Measurements from ENCODE around the gene POU2F3. TPM values are rescaled to one million over a fixed set of nuclear protein-coding genes. Genes with fewer than 3 reads are reported as not detected.

Gene POU2F3
- total and polyA plus RNA-seq, 2 of the 13 experiments (the other 11 are each of a cell fraction or from before 2014, with no cell fraction given) = not detected

DNA sequence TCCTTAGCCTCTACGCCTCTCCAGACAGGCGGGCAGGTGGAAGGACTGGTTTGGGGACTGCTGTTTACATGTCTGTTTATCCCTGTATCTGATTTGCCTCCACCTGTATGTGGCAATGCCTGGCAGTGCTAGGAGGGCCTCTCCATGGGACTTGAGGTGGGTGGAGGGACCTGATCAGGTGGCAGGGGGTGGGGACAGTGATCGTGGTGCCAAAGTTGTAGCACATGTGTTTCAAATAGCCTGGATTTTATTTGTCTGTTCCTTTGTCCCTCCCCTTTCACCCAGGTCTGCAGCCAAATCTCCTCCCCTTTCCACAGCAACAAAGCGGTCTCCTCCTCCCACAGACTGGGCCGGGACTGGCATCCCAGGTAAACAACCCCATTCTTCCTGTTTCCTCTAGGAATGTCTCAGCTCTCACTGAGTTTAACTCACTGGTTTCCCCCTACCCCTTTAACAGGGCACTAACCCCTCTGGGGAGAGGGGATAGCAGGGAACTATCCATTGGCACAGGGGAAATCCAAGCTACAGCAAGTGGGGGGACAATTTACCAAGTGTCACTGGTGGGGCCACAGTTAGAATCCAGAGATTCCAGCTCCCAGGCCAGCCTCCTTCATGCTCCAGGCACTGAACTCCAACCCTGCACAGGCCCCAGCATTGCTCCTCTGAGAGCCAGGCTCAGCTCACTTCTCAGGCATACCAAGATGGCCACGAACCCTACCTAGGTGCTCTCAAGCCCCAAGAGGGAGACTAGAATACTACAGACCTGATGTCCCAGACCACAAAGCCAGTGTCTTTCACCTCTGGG lies 62.3 kb downstream of the POU2F3 start:
- H3K27ac ChIP-seq (ENCODE audit: extremely low read length, insufficient read depth, low read length) = no peak overlapping the region
- H4K20me1 ChIP-seq (ENCODE audit: insufficient read depth, low read length) = no peaks in the 10 kb centered on the region
- H3K9ac ChIP-seq (ENCODE audit: insufficient read depth, low read depth, low read length) = no peak overlapping the region
- H3K4me3 ChIP-seq (replicated peaks in 1 of 3; ENCODE audit: insufficient read depth in 1 of 3, low read depth in 2 of 3, low read length in 3 of 3) = no peak overlapping the region
- H3K4me1 ChIP-seq (ENCODE audit: insufficient read depth, low read length) = no peaks in the 10 kb centered on the region
- FAIRE-seq (no peak), DNase-seq (ENCODE audit: low spot score) (no peak), ATAC-seq (peak; percentile 17)
- no peak overlapping the region for H2AFZ ChIP-seq (ENCODE audit: low read length)
- intact Hi-C loops (cut with micrococcal nuclease; ENCODE audit: unreplicated experiment) = no loop called here
- H3K27me3 ChIP-seq (ENCODE audit: control insufficient read depth in 1 of 2, insufficient read depth in 2 of 2, low read length in 2 of 2) = peaks cover 0 to 63% of the 10 kb centered on the region in 2 experiments; a peak in 4 of 5 replicates
- ChIA-PET CTCF (ENCODE audit: low intra/inter-chr PET ratio, low total read pairs) (interaction anchor here (1.3 to 3.5 kb wide), 4 partner anchors 63 to 133 kb away, joined by 3 to 63 read pairs (median 8); partner anchors contain the start of gene POU2F3), POLR2A (interaction anchor here (1.4 kb wide), 1 partner anchor 117 kb away, joined by 3 read pairs; no protein-coding TSS in a partner anchor)
- WGBS (ENCODE audit: low lambda C conversion rate) = 17% methylated on average over 5 of the region's 6 CpGs
- no peaks in the 10 kb centered on the region for H3K36me3 ChIP-seq (replicated peaks in 1 of 2; ENCODE audit: control insufficient read depth in 1 of 2, insufficient read depth in 2 of 2, low read length in 2 of 2)
- no TSS peak for BruUV-seq (replicated peaks)
- TF ChIP-seq, protein P1, sequence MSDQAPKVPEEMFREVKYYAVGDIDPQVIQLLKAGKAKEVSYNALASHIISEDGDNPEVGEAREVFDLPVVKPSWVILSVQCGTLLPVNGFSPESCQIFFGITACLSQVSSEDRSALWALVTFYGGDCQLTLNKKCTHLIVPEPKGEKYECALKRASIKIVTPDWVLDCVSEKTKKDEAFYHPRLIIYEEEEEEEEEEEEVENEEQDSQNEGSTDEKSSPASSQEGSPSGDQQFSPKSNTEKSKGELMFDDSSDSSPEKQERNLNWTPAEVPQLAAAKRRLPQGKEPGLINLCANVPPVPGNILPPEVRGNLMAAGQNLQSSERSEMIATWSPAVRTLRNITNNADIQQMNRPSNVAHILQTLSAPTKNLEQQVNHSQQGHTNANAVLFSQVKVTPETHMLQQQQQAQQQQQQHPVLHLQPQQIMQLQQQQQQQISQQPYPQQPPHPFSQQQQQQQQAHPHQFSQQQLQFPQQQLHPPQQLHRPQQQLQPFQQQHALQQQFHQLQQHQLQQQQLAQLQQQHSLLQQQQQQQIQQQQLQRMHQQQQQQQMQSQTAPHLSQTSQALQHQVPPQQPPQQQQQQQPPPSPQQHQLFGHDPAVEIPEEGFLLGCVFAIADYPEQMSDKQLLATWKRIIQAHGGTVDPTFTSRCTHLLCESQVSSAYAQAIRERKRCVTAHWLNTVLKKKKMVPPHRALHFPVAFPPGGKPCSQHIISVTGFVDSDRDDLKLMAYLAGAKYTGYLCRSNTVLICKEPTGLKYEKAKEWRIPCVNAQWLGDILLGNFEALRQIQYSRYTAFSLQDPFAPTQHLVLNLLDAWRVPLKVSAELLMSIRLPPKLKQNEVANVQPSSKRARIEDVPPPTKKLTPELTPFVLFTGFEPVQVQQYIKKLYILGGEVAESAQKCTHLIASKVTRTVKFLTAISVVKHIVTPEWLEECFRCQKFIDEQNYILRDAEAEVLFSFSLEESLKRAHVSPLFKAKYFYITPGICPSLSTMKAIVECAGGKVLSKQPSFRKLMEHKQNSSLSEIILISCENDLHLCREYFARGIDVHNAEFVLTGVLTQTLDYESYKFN (CRISPR knock-in tag; conservative IDR thresholded peaks at IDR 0.05) = no peak
- TF ChIP-seq SOX13 (IDR thresholded peaks at IDR 0.05) = no peak
- no peak for TF ChIP-seq SOX13 (CRISPR knock-in tag; conservative IDR thresholded peaks at IDR 0.05 in 1 of 2, IDR thresholded peaks at IDR 0.05 in 1 of 2)
- no peaks in the 10 kb centered on the region for H3K9me3 ChIP-seq (ENCODE audit: low read length)
- in situ Hi-C loops (cut with HindIII; ENCODE audit: extremely low pct_ligation_motif_present, low pct_unique_long_range_greater_than_20kb) = loop anchor here (5.0 kb wide), 1 partner anchor 130 kb away; no protein-coding TSS in a partner anchor
- H3K79me2 ChIP-seq (ENCODE audit: insufficient read depth, low read length) = no peaks in the 10 kb centered on the region
- no peak overlapping the region for H3K4me2 ChIP-seq (ENCODE audit: low read depth, low read length)
